ENCODE data around the gene GRIN2A. TPM values are rescaled to one million over a fixed set of nuclear protein-coding genes. Genes with fewer than 3 reads are reported as not detected.

GRIN2A gene
- polyA plus RNA-seq, 1 donor from 2014 or later, result not detected

GRCh38 chr16:9843424-9844018, 338.7 kb downstream of the GRIN2A start:
- Mint-ChIP-seq H3K36me3 (no peaks in the 10 kb centered on the region), H3K27ac (no peak overlapping the region), H3K27me3 (no peaks in the 10 kb centered on the region), H3K9me3 (peaks cover 0 to 7% (median 0%) of the 10 kb centered on the region in 3 donors), H3K4me3 (no peak overlapping the region), H3K4me1 (no peaks in the 10 kb centered on the region)

- H3K9me3 Mint-ChIP-seq, result peaks cover 3 to 8% (median 3%) of the 10 kb centered on the region in 3 donors
- no peaks in the 10 kb centered on the region for H3K4me1 Mint-ChIP-seq
- no peak overlapping the region for H3K27ac Mint-ChIP-seq
- H3K36me3 Mint-ChIP-seq, result no peaks in the 10 kb centered on the region
- no peaks in the 10 kb centered on the region for H3K27me3 Mint-ChIP-seq
- H3K4me3 Mint-ChIP-seq, result no peak overlapping the region
Measured at GRCh38 chr16:9840761-9841665, 341.2 kb downstream of the GRIN2A start.

- Mint-ChIP-seq H3K4me3 (no peak overlapping the region), H3K4me1 (no peaks in the 10 kb centered on the region), H3K27me3 (no peaks in the 10 kb centered on the region), H3K27ac (no peak overlapping the region), H3K9me3 (peaks cover 3 to 9% (median 4%) of the 10 kb centered on the region in 3 donors), H3K36me3 (no peaks in the 10 kb centered on the region)
Measured at GRCh38 chr16:9837481-9837880, 344.7 kb downstream of the GRIN2A start.

GRCh38 chr16:9836118-9836736, 346.0 kb downstream of the GRIN2A start:
- Mint-ChIP-seq H3K4me3 (no peak overlapping the region), H3K36me3 (no peaks in the 10 kb centered on the region), H3K27me3 (peaks cover 2% of the 10 kb centered on the region), H3K27ac (no peak overlapping the region), H3K4me1 (no peaks in the 10 kb centered on the region), H3K9me3 (peaks cover 3 to 9% (median 4%) of the 10 kb centered on the region in 3 donors)

- Mint-ChIP-seq H3K36me3 (no peaks in the 10 kb centered on the region), H3K4me1 (no peaks in the 10 kb centered on the region), H3K9me3 (no peaks in the 10 kb centered on the region), H3K27me3 (peaks cover 4% of the 10 kb centered on the region), H3K27ac (no peak overlapping the region), H3K4me3 (peak overlapping the region in 1 of 4 donors; percentile 64)
Measured at GRCh38 chr16:9827062-9827752, 355.0 kb downstream of the GRIN2A start.

- no peaks in the 10 kb centered on the region for H3K9me3 Mint-ChIP-seq
- H3K27ac Mint-ChIP-seq, result no peak overlapping the region
- no peaks in the 10 kb centered on the region for H3K36me3 Mint-ChIP-seq
- no peaks in the 10 kb centered on the region for H3K4me1 Mint-ChIP-seq
- H3K4me3 Mint-ChIP-seq, result peak overlapping the region in 1 of 4 donors; percentile 64
- peaks cover 2% of the 10 kb centered on the region for H3K27me3 Mint-ChIP-seq
Measured at GRCh38 chr16:9826656-9827055, 355.6 kb downstream of the GRIN2A start.

- Mint-ChIP-seq H3K4me1 (no peaks in the 10 kb centered on the region), H3K9me3 (no peaks in the 10 kb centered on the region), H3K36me3 (no peaks in the 10 kb centered on the region), H3K4me3 (no peak overlapping the region), H3K27ac (no peak overlapping the region), H3K27me3 (peaks cover 2% of the 10 kb centered on the region)
Measured at GRCh38 chr16:9824200-9825068, 357.8 kb downstream of the GRIN2A start.

- Mint-ChIP-seq H3K4me3 (no peak overlapping the region), H3K27me3 (peaks cover 2% of the 10 kb centered on the region), H3K27ac (peak overlapping the region in 1 of 3 donors; percentile 71), H3K9me3 (no peaks in the 10 kb centered on the region), H3K36me3 (no peaks in the 10 kb centered on the region), H3K4me1 (no peaks in the 10 kb centered on the region)
Measured at GRCh38 chr16:9823510-9823909, 358.7 kb downstream of the GRIN2A start.

- Mint-ChIP-seq H3K36me3 (no peaks in the 10 kb centered on the region), H3K4me3 (no peak overlapping the region), H3K9me3 (peaks cover 0 to 5% (median 0%) of the 10 kb centered on the region in 3 donors), H3K4me1 (no peaks in the 10 kb centered on the region), H3K27me3 (peaks cover 2% of the 10 kb centered on the region), H3K27ac (no peak overlapping the region)
Measured at GRCh38 chr16:9821970-9822369, 360.3 kb downstream of the GRIN2A start.

GRCh38 chr16:9821331-9821730, 360.9 kb downstream of the GRIN2A start:
- H3K36me3 Mint-ChIP-seq, result no peaks in the 10 kb centered on the region
- H3K4me3 Mint-ChIP-seq, result no peak overlapping the region
- H3K27me3 Mint-ChIP-seq, result peaks cover 2% of the 10 kb centered on the region
- H3K9me3 Mint-ChIP-seq, result peaks cover 0 to 5% (median 0%) of the 10 kb centered on the region in 3 donors
- H3K4me1 Mint-ChIP-seq, result no peaks in the 10 kb centered on the region
- no peak overlapping the region for H3K27ac Mint-ChIP-seq

GRCh38 chr16:9820476-9821246, 361.6 kb downstream of the GRIN2A start:
- no peaks in the 10 kb centered on the region for H3K4me1 Mint-ChIP-seq
- no peak overlapping the region for H3K27ac Mint-ChIP-seq
- no peak overlapping the region for H3K4me3 Mint-ChIP-seq
- peaks cover 0 to 5% (median 0%) of the 10 kb centered on the region in 3 donors for H3K9me3 Mint-ChIP-seq
- H3K27me3 Mint-ChIP-seq, result peaks cover 2% of the 10 kb centered on the region
- no peaks in the 10 kb centered on the region for H3K36me3 Mint-ChIP-seq

- Mint-ChIP-seq H3K27me3 (peaks cover 2% of the 10 kb centered on the region), H3K27ac (no peak overlapping the region), H3K4me1 (no peaks in the 10 kb centered on the region), H3K36me3 (no peaks in the 10 kb centered on the region), H3K4me3 (no peak overlapping the region), H3K9me3 (peaks cover 0 to 6% (median 0%) of the 10 kb centered on the region in 3 donors)
Measured at GRCh38 chr16:9818702-9819101, 363.5 kb downstream of the GRIN2A start.

GRCh38 chr16:9817586-9817985, 364.6 kb downstream of the GRIN2A start:
- no peak overlapping the region for H3K27ac Mint-ChIP-seq
- H3K36me3 Mint-ChIP-seq, result no peaks in the 10 kb centered on the region
- peaks cover 2% of the 10 kb centered on the region for H3K27me3 Mint-ChIP-seq
- H3K4me1 Mint-ChIP-seq, result no peaks in the 10 kb centered on the region
- H3K4me3 Mint-ChIP-seq, result no peak overlapping the region
- peaks cover 0 to 6% (median 0%) of the 10 kb centered on the region in 3 donors for H3K9me3 Mint-ChIP-seq
